HG02798 (cell line): ENCODE data around the gene SEMA6C.

ENCODE experiments used
- ATAC-seq: cut with Tn5 transposase; IDR thresholded peaks from one replicate; pipeline ENCODE4 v1.9.1; 2021; ENCODE audit warnings: mild to moderate bottlenecking; ENCODE audit not compliant: unreplicated experiment, poor library complexity

SEMA6C gene

DNA sequence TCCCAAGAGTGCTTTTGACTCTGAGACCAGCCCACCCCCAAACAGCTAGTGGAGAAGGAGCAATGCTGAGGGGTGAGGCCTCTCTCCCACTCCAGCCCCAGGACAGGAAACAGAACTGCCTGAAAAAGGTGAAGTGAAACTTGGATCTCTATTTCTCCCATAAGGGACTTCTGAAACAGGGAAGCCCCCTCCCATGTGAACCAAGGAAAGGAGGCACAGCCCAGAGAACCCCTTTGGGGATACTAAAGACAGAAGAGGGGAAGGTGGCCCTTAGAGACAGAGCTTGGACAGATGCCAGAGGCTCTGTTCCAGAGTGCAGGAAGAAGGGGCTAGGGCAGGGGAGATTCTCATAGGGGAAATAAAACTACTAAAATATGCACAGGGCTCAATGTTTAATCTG is 12.9 kb upstream of the SEMA6C start:
- no peak for ATAC-seq

DNA sequence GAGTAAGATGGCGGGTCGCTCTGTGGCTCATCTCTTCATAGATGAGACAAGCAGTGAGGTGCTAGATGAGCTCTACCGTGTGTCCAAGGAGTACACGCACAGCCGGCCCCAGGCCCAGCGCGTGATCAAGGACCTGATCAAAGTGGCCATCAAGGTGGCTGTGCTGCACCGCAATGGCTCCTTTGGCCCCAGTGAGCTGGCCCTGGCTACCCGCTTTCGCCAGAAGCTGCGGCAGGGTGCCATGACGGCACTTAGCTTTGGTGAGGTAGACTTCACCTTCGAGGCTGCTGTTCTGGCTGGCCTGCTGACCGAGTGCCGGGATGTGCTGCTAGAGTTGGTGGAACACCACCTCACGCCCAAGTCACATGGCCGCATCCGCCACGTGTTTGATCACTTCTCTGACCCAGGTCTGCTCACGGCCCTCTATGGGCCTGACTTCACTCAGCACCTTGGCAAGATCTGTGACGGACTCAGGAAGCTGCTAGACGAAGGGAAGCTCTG is 12.4 kb upstream of the SEMA6C start:
- no peak for ATAC-seq

DNA sequence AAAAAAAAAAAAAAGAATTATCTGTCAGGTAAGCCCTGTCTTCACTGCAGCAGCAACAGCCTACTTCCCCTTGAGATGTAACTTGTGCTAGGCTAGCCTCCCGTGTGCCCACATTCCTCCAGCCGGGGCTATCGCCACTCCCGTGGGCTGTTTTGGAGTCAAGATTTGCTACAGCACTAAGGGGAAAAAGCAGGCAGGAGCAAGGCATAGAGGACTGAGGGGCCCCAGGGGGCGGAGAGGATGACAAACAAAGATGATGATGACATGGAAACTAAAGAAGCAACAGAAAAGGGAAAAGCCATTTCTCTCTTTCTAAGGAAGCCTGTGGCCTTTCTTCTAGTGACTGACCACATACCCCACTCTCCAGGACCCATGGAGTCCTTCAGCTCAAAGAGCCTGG is 11.9 kb upstream of the SEMA6C start:
- ATAC-seq: no peak

DNA sequence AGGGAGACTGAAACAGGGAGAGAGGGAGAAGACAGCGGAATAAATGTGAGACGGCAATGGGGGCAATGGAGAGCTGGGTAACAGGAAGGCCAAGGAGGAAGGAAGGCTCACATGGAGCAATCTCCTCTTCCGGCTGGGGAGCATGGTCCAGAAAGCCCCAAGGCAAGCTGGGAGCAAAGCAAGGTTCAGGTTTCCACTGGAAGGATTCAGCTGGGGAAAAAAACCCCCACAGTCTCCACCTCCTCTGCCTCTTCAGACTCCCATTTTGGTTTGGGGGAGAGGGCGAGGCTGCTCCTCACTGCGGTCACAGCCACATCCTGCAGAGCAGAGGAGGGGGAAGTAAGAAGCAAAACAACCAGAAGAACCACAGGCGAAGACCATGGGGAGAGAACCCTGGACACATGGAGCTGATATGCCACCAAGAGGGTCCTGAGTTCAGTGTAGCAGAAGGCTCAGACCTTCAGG is 10.7 kb upstream of the SEMA6C start:
- no peak for ATAC-seq

DNA sequence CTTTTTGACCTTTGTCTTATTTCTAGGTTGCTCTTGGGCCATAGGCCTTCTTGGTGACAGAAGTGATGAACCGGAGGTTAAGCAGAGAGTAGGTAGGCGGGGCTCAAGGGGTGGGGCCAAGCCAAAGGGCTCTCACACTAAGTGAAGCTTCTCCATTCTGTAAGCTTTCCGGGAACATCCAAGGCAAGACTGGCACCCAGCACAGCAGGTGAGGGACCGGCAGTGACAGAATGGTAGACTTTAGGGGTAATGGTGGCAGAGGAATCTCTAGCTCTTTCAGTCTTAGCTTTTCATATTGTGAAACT is 10.0 kb upstream of the SEMA6C start, which contains the start of gene TNFAIP8L2:
Gene TNFAIP8L2 (plus strand): TSS at position 135 of the 305 bp plus-strand sequence. CDS start 2,049 bp downstream, outside the sequence.
- peak; percentile 74 for ATAC-seq

DNA sequence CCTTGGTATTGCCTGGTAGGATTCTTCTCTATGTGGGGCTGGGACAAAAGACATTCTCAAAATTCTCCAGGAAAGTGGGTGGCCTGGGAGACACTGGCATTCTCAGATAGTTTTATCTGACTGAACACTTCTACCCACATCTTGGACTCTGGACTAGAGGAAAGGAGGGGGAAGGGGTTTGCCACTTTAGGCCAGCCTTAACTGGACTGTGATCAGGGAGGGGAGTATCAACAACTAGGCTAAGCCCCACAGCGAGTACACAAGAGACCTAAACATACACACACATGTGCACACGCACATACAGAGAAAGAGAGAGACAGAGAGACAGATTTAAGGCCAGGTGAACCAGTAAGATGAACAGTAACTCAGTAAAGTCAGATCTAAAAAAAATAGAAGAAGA is 1.2 kb upstream of the SEMA6C start:
- no peak for ATAC-seq

DNA sequence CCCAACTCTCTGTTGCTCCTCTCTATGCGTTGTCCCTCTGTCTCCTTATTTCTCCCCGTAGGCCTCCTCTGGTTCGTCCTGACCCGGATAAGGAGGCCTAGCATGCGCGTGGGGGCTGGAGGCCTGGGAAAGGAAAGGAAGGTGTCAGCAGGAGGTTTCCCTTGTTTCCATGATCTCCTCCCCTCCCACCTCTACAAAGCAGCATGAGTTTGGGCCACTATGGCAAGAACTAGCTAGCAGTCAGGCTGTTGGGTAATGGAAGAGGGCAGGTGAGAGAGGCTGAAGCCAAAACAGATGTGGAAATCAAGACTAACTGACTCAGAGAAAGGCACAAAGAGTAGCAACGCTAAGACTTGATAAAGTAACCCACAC is 687 bp upstream of the SEMA6C start:
- no peak for ATAC-seq

DNA sequence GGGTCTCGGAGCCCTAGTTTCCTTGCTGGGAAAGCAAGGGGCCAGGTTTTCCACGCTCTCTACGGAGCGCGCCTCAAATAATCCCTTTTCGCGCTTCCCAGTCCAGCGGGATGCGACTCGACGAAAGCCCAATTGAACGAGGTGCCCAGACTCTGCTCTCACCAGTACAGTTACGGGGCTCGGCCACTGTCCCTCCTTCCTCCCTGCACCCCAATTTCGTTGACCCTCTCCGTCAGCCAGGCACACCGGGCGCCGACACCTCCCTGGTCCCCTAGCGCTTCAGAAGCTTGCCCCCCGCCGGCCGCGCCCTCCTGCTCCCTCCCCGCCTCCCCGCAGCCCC is 389 bp downstream of the SEMA6C start:
- peak; percentile 2 for ATAC-seq

DNA sequence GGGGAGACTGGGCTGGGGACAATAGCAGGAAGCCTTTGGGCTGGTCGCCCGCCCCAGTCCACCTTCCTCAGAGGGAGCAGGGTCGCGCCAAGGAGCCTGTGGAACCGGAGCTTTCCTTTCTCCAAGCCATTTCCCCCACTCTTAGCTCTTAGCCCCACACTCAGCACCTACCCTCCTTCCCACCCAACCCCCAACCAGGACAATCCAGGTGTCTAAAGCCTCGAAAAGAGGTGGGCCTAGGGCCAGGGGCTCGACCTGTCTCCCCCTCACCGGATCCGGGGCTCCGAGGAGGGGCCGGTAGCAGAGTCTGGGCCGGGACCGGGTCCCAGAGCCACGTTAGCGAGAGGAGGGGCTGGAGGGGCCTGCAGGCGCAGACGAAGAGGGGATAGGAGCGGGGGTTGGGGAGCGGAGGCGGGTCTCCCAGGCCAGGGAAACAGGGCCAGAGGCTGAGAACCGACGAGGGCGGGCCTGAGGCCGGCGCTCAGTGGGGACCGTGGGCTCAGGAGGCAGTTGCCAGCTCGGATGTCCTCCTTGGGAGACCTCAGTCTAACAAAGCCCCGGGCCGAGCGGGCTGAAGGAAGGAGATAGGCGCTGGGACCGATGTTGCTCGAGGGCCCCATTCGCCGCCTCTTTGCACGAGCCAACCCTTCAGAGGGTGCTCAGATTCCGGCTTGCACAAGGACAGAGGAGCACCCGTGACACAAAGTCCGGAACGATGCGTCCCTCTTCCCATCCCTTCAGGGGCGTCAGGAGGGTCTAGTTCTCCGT is 943 bp downstream of the SEMA6C start:
- ATAC-seq: no peak

DNA sequence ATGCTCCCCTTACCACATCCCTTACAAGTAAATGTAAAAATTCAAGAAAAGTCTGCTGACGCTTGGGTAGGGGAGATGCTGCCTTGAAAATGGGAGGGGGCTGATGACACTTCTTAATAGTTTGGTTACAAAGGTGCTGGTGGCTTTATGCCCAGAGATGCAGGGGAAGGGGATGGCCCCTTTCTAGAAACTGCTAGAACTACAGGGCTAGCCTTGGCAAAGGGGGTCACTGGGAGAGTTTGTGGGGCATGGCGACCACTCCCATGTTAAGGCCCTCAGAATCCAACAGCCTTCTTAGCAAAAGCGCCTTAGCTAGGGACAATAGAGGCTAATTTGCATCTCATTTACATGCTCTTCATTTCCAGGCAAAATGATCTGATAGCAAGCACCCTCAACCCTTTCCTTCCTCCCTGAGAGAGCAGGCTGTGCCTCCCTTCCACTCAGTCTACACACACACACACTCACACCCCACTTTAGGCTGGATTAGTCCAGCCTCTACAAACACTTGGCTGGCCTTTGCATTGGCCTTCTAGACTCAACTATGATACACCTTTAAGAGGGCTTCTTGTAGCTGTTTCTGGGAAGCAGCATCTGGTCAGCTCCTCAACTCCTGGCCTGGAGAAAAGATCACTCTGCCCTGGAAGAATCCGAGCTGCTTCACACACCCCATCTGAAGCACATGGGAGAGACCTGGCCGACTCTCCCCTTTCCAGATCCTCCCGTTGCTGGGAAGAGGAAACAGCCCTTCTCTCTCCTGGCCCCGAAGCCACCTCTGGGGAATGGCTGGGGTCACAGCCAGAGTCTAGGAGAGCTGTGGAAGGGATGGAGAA is 1.7 kb downstream of the SEMA6C start:
- no peak for ATAC-seq

DNA sequence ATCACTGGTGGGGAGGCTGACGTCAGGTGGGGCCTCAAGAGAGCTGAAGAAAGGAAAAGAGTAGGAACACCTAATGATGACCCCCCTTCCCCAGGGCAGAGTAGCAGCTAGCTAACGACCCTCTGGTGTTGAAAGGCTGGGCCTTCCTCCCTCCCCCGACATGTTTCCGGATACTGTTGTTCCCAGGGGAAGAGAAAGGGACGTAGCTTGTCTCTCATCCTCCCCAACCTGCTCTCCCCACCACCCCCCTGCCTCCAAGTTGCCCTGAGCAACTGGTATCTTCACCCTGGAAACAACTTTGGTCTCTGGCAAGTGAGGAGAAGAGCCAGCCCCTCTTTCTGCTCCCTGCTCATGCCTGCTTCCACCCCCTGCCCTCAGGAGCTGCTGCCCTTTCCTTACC is 2.4 kb downstream of the SEMA6C start:
- ATAC-seq: no peak

DNA sequence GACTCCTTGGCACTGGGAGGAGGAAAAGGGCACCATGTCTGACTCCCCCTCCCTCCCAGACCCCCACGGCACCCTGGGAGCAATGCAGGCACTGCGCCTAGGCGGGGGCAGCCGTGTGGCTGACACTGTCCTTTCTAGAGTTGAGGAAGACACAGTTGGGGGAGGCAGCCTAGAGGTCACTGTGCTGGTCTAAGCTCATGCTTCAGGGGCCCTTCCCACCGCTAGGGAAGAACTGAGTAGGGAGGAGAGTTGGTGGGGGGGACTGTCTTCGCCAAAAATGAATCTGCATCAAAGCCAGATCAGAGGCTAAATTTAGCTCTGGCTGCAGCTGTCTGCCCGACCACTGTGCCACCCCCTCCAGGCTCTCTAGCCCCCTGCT is 3.4 kb downstream of the SEMA6C start:
- ATAC-seq: no peak

DNA sequence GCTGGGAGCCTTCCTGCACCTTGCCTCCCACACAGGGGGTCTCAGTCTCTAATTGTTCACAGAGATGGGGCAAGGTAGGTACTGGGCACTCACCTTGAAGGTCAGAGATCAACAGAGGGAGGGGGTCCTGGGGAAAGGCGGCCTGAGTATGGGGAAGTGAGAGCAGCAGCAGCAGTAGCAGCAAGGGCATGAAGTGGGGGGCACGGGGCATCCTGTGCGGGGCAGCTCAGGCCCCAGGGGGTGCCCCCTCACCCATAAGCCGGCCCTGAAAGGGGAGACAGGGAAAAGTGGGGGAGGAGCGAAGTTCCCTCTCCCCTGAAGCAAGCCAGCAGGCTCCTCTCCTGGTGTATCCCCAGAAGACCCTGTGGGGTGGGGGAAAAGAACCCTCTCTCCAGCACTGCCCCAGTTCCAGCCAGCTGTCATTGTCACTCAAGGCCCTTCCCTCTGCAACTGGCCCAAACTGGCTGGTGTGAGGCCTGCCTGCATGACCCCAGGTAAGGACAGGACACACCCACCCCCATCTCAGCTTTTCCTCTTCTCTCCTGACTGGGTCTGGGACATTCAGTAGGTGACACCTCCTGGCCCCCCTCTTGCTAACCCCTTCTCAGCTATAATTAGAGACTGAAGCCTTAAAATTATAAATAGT is 3.9 kb downstream of the SEMA6C start:
- ATAC-seq: no peak

DNA sequence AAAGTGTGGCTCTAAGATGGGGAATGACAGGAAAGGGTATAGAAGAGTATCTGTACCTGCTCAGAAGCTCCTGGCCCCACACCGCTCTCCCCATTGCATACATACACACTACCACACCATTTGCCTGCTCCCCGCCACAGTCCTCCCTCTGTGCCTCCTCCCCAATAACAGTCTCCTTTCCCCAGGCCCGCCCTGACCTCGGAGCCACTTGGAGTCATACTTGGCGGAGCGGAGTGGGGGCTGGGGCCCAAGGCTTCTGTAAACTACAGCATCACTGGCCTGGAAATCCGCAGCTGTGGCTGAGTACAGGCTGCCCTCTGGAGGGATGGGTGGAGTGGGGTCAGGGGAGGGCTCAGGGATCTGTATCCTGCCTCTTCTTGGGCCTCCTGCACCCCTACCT is 8.6 kb downstream of the SEMA6C start:
- ATAC-seq: no peak

DNA sequence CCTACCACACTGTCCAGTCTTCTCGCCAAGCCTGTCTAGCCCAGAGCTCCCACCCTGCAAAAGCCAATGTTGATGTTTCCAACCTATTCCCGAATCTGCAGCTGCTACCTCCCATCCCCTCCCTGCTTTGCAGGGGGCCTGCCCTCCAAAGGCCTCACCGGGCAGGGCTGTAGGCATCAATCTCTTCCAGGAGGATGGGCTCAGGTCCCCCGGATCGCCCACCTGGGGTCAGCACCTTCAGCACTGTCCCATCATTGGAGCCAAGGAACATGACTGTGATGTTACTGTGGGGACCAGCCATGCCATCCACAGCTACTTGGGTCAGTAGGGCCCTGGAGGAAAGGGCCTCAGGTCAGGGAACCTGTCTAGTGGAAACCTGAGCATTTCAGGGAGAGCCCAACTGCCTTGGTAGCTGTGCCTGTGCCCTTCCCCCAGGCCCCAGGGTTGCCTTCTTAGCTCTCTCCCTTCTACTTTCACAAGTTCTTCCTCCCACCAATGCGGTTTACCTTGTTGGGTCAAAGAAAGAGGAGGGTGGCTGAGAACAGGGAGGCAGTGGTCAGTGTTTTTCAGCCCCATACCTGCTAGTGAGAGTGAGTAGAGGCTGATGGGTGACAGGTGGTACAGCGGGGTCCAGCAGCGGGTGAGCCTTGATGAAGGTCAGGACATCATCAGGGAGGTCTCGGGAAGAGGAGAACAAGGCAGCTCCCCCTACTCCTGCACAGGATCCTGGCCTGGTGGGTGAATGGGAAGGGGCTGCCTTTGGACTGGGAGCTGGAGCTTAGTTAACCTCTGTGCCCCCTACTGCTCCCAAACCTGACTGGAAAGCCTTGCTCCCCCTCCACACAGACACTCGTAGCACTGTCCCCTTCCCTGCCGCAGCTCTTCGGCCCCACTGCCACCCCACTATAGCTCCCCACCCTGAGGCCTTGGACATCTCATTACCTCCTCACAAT is 10.7 kb downstream of the SEMA6C start:
- ATAC-seq: no peak

DNA sequence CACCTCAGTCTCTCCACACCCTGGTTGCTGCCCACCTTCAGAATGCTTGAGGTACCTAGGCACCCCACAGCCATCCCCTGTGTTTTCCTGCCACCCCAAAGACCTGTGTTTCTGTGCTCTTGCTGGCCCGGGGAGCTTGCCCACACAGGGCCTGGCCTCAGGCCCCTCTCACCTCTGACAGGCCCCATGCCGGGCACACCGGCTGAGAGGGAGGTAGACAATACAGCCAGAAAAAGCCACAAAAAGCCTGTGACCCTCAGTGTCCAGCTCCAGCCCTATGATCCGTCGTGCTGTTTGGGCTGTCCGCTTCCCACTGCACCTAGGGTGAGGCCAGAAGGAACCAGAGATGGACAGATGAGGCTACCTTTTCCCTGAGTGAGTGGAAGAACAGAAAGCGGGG is 11.4 kb downstream of the SEMA6C start:
- no peak for ATAC-seq

DNA sequence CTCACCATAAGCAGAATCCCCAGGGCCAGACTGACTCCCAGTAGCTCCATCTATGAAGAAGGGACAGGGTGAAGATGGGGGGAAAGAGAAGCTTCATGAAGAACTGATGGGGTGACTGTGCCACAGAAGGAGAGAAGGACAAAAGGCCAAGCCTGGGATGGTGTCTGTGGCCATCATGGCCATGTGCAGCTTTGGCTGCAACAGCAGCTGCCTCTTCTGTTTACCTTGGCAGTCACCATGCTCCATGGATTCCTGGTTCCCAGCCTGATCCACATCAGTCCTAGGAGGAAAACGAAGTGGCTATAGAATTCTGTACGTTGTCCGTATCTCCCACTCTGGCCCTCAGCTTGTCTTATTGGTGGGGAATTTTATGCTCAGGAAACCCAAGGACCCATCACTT is 12.0 kb downstream of the SEMA6C start:
- ATAC-seq: no peak

DNA sequence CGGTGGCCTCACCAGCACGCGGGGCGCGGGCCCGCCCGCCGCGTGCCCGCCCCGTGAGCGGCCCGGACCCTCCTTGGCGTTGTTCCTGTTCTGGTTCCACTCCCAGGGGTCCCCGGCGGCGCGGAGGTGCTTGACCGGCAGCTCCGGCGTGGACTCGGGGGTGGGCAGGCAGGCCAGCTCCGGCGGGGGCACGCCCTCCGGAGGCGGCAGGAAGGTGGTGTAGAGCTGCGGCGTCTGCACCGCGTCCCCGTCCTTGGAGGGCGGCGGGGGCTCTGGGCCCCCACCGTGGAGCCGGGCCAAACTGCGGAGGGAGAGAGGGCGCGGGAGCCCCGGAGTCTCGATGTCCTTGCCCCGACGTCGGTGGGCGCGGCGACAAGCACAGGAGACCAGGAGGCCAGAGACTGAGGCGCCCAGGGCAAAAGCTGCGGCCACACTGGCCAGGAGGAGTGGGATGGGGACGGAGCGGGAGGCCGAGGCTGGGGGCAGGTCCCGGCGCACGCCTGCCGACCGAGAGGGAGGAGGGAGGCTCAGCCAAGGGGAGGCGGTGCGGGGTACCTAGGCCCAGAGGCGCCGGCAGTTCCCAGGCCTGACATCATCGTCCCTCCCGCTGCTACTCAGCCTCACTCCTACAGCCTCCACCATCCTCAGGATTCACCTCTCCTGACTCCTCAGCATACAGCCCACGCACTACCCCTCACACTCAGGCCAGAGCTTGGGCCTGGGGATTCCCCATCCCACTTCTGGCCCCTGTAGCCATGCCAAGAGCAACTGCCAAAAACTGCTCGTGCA is 13.2 kb downstream of the SEMA6C start:
- no peak for ATAC-seq

DNA sequence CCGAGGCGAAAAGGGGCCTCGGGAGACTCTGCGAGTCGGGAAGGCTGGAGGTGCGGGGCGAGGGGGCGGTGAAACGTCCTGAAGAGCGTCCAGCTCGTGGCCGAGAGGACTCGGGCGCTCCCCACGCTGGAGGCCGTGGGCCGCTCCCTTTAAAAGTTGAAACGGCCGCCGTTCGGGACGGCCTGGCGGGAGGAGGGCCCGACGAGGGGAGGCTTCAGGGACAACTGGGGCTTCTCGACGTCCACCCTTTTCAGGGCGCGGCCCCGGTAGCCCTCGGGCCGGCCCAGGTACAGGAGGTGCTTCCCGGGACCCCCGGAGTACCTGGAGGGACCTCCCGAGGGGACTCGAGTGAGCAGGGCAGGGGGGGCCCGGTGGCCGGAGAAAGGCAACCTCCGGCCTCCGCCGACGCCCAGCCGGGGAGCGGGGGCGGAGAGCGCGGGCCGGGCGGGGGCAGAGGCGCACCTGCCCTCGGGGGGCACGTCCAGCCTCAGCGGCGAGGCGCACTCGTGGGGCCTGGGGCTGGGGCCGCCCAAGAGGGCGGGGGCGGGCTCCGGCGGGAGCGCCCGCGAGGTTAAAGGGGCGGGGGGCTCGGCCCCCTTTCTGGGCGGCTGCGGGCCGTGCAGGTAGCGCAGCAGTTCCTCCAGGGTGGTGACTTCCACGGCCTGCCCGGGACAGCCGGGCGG is 14.0 kb downstream of the SEMA6C start:
- no peak for ATAC-seq
